GM18858 (cell line): ENCODE measurements around the gene FAR1.

Experiments used
- ATAC-seq: cut with Tn5 transposase; IDR thresholded peaks from one replicate; pipeline ENCODE4 v1.9.1; 2021; ENCODE audit not compliant: unreplicated experiment

The FAR1 gene

GRCh38 chr11:13775471-13775870 lies 107.0 kb downstream of the FAR1 start:
- ATAC-seq, result no peak

- no peak for ATAC-seq
Observed at GRCh38 chr11:13776134-13776815, 107.8 kb downstream of the FAR1 start.

GRCh38 chr11:13777341-13777985 lies 109.0 kb downstream of the FAR1 start:
- ATAC-seq, result no peak

GRCh38 chr11:13778345-13778744 lies 109.9 kb downstream of the FAR1 start:
- no peak for ATAC-seq

GRCh38 chr11:13781153-13781552 lies 112.7 kb downstream of the FAR1 start:
- ATAC-seq, result no peak
